ENCODE data around the gene ACTL8.

Gene ACTL8

GRCh38 chr1:17799642-17800041 lies 44.5 kb downstream of the ACTL8 start:
- DNase-seq (ENCODE audit: extremely low read depth in 1 of 2, low read depth in 1 of 2) = no peak

- no peak for DNase-seq (ENCODE audit: extremely low read depth in 1 of 2, low read depth in 1 of 2)
These were observed 47.0 kb downstream of the ACTL8 start for GRCh38 chr1:17802164-17802563.

- DNase-seq (ENCODE audit: extremely low read depth in 1 of 2, low read depth in 1 of 2) = no peak
These were observed 47.8 kb downstream of the ACTL8 start for GRCh38 chr1:17802945-17803344.

GRCh38 chr1:17805869-17806684 lies 50.9 kb downstream of the ACTL8 start:
- DNase-seq (ENCODE audit: extremely low read depth in 1 of 2, low read depth in 1 of 2) = no peak

GRCh38 chr1:17808816-17809215 lies 53.7 kb downstream of the ACTL8 start:
- no peak for DNase-seq (ENCODE audit: extremely low read depth in 1 of 2, low read depth in 1 of 2)

- no peak for DNase-seq (ENCODE audit: extremely low read depth in 1 of 2, low read depth in 1 of 2)
These were observed 55.5 kb downstream of the ACTL8 start for GRCh38 chr1:17810668-17811067.

GRCh38 chr1:17816511-17816910 lies 61.4 kb downstream of the ACTL8 start:
- DNase-seq (ENCODE audit: extremely low read depth in 1 of 2, low read depth in 1 of 2) = no peak

GRCh38 chr1:17819129-17819802 lies 64.1 kb downstream of the ACTL8 start:
- DNase-seq (ENCODE audit: extremely low read depth in 1 of 2, low read depth in 1 of 2) = no peak

- DNase-seq (ENCODE audit: extremely low read depth in 1 of 2, low read depth in 1 of 2) = no peak
These were observed 65.1 kb downstream of the ACTL8 start for GRCh38 chr1:17820198-17820597.

- no peak for DNase-seq (ENCODE audit: extremely low read depth in 1 of 2, low read depth in 1 of 2)
These were observed 67.8 kb downstream of the ACTL8 start for GRCh38 chr1:17822741-17823426.

GRCh38 chr1:17825273-17826164 lies 70.4 kb downstream of the ACTL8 start:
- DNase-seq (ENCODE audit: extremely low read depth in 1 of 2, low read depth in 1 of 2) = no peak

- DNase-seq (ENCODE audit: extremely low read depth in 1 of 2, low read depth in 1 of 2) = peak in 1 of 2 donors; percentile 3
These were observed 71.0 kb downstream of the ACTL8 start for GRCh38 chr1:17826165-17826488.

- DNase-seq (ENCODE audit: extremely low read depth in 1 of 2, low read depth in 1 of 2) = no peak
These were observed 73.9 kb downstream of the ACTL8 start for GRCh38 chr1:17828991-17829390.

- no peak for DNase-seq (ENCODE audit: extremely low read depth in 1 of 2, low read depth in 1 of 2)
These were observed 74.4 kb downstream of the ACTL8 start for GRCh38 chr1:17829579-17829978.

- DNase-seq (ENCODE audit: extremely low read depth in 1 of 2, low read depth in 1 of 2) = no peak
These were observed 76.5 kb downstream of the ACTL8 start for GRCh38 chr1:17831597-17831996.

GRCh38 chr1:17833661-17834501 lies 78.7 kb downstream of the ACTL8 start:
- DNase-seq (ENCODE audit: extremely low read depth in 1 of 2, low read depth in 1 of 2) = no peak

GRCh38 chr1:17834561-17835100 lies 79.5 kb downstream of the ACTL8 start:
- DNase-seq (ENCODE audit: extremely low read depth in 1 of 2, low read depth in 1 of 2) = no peak

GRCh38 chr1:17837233-17838030 lies 82.3 kb downstream of the ACTL8 start:
- DNase-seq (ENCODE audit: extremely low read depth in 1 of 2, low read depth in 1 of 2) = no peak

- DNase-seq (ENCODE audit: extremely low read depth in 1 of 2, low read depth in 1 of 2) = no peak
These were observed 84.6 kb downstream of the ACTL8 start for GRCh38 chr1:17839641-17840196.

All from stimulated activated CD8-positive, alpha-beta memory T cell treated with anti-CD3 and anti-CD28 coated beads, Interleukin-7, amount 100 ng/mL, for 48 hours (primary cell).